CD4-positive, alpha-beta T cell treated with Interleukin-6 at 100 ng/mL for 8 hours (primary cell): Measurements from ENCODE around the gene EP400.

Experiments
- DNase-seq: peaks from one replicate; pipeline ENCODE4 v3.0.0-alpha.2; 2020; ENCODE audit warnings: mixed read lengths, low spot score

Gene EP400

DNA sequence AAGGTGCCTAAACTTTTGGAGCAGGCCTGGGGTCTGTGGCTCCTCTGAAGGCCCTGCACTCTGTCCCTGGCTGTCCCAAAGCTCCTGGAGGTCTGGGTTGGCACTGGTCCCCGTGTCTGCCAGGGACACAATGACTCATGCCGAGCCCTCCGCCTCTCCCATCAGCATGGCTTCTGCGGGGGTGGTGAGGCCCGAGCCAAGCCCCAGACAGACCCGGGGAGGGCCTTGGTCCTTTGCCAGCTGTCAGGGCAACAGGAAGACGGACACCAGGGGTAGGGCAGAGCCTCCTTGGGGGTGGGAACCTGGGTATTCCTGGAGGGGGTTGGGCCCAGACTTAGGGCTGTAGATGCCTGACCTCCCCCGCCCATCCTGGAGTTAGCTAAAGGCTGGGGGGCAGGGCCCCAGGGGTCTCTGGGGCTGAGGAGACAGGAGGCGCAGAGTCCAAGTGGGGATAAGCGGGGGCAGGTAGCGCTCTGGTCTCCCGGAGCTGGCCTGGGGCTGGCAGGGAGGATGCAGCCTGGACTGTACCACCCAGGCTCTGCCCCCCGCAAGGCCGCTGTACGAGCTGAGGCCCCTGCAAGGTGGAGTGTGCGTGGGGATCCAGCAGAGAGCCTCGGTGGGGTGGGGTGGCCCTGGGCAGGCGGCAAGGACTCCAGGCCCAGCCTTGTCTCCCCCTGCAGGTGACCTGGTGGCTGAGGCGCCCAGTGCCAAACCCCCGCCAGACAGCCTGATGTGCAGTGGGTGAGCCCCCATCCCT lies 37.0 kb upstream of the EP400 start:
- no peak for DNase-seq

GRCh38 chr12:131913666-131914065 lies 36.1 kb upstream of the EP400 start:
- no peak for DNase-seq

DNA sequence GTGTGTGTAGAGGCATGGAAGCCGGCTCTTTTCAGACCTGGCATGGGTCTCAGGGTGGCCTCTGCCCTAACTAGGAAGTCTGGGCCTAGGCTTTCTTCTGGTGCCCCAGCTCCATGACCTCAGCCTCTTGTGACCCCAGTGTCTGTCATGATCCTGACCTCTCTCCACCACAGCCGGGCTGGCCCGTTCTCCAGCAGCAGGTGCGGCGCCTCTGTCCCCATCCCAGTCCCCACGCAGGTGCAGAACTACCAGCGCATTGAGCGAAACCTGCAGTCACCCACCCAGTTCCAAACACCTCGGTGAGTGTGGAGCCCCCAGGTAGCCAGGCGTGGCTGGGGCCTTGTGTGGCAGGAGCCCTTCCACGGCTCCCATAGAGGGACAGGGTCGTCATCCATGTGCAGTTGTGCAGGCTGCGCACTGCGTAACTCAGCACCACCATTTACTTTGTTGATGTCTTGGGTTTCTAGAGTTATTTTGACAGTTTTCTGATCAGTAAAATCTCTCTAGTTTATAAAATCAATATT lies 35.5 kb upstream of the EP400 start:
- DNase-seq = no peak

DNA sequence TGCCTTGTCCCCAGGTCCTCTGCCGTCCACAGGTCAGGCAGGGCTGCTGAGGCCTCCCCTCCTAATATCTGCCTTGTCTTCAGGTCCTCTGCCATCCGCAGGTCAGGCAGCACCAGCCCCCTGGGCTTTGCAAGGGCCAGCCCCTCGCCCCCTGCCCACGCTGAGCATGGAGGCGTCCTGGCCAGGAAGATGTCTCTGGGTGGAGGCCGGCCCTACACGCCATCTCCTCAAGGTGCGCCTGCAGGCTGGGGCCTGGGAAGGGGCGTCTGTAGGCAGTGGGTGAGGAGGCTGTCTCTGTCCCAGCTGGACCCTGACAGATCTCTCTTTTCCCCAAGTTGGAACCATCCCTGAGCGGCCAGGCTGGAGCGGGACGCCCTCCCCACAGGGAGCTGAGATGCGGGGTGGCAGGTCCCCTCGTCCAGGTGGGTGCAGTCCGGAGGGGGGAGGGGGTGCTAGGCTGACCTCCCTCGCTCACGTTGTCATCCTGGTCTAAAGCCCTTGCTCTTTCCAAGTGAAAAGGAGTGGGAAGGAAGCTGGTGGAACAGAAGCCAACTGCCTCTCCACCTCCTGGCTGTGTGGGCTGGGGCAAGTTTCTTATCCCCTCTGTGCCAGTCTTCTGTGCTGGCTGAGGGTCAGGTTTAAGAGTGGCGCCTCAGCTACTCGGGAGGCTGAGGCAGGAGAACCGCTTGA lies 34.6 kb upstream of the EP400 start:
- DNase-seq = no peak

DNA sequence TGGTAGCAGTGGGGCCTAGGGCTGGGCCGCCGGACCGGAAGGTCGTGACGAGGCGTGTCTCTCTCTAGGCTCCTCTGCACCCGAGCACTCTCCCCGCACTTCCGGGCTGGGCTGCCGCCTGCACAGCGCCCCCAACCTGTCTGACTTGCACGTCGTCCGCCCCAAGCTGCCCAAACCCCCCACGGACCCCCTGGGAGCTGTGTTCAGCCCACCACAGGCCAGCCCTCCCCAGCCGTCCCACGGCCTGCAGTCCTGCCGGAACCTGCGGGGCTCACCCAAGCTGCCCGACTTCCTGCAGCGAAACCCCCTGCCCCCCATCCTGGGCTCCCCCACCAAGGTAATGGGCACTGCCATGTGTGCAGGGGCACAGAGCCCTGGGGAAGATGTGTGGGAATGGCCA lies 33.9 kb upstream of the EP400 start:
- DNase-seq = no peak

- no peak for DNase-seq
Observed at GRCh38 chr12:131916306-131917138, 33.2 kb upstream of the EP400 start.

DNA sequence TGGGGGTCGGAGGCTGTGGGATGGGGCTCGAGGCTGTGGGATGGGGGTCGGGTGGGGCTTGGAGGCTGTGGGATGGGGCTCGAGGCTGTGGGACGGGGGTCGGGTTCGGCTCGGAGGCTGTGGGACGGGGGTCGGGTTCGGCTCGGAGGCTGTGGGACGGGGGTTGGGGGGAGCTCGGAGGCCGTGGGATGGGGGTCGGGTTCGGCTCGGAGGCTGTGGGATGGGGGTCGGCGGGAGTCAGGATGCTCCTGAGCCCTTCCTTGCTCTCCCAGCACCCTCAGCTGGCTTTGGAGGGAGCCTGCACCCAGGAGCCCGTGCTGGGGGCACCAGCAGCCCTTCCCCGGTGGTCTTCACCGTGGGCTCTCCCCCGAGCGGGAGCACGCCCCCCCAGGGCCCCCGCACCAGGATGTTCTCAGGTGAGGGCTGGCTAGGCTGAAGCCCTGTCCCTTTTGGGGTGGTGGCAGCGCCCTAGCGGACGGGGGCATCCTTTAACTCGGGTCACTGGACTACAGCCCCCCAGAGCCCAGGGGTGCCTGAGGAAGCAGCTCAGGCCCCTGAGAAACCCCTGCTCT lies 32.5 kb upstream of the EP400 start:
- DNase-seq = no peak

GRCh38 chr12:131917711-131918306 lies 31.9 kb upstream of the EP400 start:
- no peak for DNase-seq

GRCh38 chr12:131918311-131919050 lies 31.3 kb upstream of the EP400 start:
- DNase-seq = no peak

DNA sequence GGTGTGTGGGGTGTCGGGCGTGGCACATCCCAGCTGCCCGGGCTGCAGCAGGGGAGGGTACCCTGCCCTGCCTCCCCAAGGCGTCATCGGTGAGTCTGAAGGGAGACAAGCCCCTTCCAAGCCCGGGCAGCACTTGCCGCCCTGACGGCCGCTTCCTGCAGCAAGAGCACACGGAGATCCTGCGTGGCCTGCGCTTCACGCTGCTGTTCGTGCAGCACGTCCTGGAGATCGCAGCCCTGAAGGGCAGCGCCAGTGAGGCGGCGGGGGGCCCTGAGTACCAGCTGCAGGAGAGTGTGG lies 30.7 kb upstream of the EP400 start:
- DNase-seq = no peak

- no peak for DNase-seq
Observed at GRCh38 chr12:131919366-131920156, 30.2 kb upstream of the EP400 start.

- DNase-seq = no peak
Observed at GRCh38 chr12:131920157-131920508, 29.6 kb upstream of the EP400 start.

GRCh38 chr12:131920902-131921840 lies 28.6 kb upstream of the EP400 start:
- no peak for DNase-seq

DNA sequence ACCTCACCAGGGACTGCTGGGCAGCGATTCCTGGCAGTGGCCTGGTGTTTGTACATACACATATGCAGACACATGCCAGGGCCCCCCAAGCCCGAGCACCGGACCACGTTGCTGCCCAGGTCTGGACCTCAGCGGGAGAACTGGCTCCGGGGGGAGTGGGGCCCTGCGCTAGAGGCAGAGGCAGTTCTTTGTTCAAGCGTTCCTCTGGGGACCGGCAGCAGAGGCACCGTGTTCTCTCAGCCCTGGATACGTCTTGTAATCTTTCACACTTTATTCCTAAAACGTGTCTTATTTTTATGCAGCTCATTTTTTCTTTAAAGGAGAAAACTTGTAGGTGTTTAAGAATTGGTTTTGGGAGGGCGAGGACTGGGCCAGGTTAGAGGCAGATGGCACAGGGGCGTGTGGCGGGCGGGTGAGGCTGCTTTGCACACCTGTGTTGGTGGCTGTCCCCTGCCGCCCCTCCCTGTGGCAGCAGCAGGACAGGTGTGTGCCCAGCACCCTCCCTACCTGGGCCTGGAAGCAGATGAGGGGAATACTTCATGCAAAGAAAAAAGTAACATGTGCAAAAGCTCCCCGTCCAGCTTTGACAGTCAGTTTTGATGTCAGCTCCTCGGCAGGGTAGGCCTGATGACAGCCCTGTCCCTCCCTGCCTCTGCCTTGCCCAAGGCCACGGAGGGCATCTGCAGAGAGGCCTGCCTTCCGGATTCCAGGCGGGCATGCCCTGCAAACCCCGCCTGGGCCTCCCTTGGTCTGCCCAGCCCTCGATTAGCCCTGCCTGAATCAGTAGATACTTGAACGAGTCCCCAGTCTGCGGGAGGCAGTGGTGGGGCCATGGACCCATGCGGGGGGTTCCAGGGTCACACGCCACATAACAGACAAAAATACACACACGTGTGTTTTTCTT lies 27.6 kb upstream of the EP400 start:
- DNase-seq = no peak

GRCh38 chr12:131922772-131923171 lies 27.0 kb upstream of the EP400 start:
- no peak for DNase-seq

GRCh38 chr12:131923260-131923659 lies 26.5 kb upstream of the EP400 start:
- no peak for DNase-seq

DNA sequence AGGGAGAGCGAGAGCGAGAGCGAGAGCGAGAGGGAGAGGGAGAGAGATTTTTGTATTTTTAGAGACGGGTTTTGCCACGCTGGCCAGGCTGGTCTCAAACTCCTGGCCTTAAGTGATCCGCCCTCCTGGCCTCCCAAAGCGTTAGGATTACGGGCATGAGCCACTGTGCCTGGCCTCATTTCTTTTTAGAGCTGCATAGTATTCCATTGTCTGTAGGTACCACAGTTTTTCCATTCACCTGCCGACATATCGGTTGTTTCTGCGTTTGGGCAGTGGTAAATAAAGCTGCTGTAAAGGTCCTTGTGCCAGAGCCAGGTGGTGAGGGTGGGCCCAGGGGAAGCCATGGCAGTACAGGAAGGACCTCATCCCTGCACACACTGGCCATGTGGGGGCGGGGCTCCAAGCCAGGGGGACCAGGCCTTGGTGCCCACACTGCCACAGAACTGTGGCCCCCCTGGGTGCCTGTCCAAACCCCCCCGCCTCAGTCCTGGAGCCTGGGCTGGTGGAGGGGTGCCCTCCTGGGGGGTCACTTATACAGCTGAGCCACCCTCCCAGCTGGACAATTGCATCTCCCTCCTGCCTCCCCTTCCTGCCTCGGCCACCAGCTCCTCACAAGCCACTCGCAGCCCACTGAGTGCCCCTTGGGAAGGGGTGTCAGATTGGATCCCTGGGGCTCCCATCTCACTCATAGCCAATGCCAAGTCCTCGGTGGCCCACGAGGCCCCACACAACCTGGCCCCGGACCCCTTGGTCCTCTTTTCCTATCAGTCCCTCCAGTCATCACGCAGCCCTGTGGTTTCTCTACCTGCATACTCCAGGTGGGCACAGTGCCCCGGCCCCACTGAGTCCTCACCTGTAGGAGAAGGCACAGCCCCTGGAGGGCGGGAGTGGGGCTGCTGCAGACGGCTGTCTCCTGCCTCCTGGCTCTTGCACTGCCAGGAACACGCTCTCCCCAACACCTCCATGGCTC lies 22.3 kb upstream of the EP400 start:
- no peak for DNase-seq
